ENCODE measurements around the gene CHIC2.

GRCh38 chr4:54110019-54110416 is 45.6 kb upstream of the CHIC2 start:
- TF ChIP-seq CTCF (IDR thresholded peaks at IDR 0.05) (no peak), POLR2A (IDR thresholded peaks at IDR 0.05) (no peak)
